ENCODE results near the gene NBPF12. TPM values are rescaled to one million over a fixed set of nuclear protein-coding genes. Genes with fewer than 3 reads are reported as not detected.
"Not testable (repeated sequence)": the region's sequence is repeated elsewhere in the genome, so short reads cannot be mapped to it uniquely, and the experiment has no call there.

The NBPF12 gene
- total RNA-seq, 2 donors from 2014 or later = 8.9 to 16.4 TPM

GRCh38 chr1:146940293-146940692 lies 2.2 kb downstream of the NBPF12 start:
- H3K9me3 Mint-ChIP-seq; H3K36me3 Mint-ChIP-seq (ENCODE audit: low read depth); ATAC-seq (replicated peaks); H3K27ac Mint-ChIP-seq; H3K4me1 Mint-ChIP-seq; H3K4me3 Mint-ChIP-seq; H3K27me3 Mint-ChIP-seq: not testable (repeated sequence)

DNA sequence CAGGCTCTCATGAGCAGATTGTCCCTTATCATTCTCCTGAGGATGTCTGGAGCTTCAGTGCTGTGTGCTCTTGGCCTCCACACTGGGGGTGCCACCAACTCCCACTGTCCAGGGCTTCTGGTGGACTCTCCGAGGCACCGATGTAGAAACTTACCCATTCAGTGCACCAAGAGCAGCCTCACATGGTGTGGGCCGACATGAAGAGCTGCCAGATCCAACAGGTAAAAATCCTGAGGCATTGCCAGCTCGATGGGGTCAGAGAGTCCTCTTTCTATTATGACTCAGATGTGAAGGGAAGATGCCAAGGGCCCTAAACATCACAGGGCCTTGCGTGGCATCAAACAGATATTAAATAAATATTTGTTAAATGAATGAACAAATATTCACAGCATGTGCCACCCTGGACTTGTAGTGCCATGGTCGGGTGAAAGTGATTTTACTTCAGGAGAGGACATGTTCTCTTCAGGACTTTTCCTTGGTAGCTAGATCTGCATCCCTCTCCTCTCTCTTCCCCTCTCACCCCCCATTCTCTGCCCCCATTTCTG lies 5.3 kb downstream of the NBPF12 start:
- not testable (repeated sequence) for H3K27me3 Mint-ChIP-seq; H3K4me1 Mint-ChIP-seq; H3K27ac Mint-ChIP-seq; H3K9me3 Mint-ChIP-seq; ATAC-seq (replicated peaks); H3K4me3 Mint-ChIP-seq
- peaks cover 11% of the 10 kb centered on the region for H3K36me3 Mint-ChIP-seq (ENCODE audit: low read depth)

DNA sequence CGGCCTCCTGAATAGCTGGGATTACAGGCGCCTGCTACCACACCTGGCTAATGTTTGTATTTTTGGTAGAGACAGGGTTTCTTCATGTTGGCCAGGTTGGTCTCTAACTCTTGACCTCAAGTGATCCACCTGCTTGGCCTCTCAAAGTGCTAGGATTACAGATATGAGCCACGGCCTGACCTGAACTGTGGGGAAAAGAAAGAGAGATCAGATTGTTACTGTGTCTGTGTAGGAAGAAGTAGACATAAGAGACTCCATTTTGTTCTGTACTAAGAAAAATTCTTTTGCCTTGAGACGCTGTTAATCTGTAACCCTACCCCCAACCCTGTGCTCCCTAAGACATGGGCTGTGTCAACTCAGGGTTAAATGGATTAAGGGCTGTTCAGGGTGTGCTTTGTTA lies 10.0 kb downstream of the NBPF12 start:
- not testable (repeated sequence) for H3K9me3 Mint-ChIP-seq; H3K27me3 Mint-ChIP-seq; H3K4me3 Mint-ChIP-seq; ATAC-seq (replicated peaks); H3K27ac Mint-ChIP-seq; H3K4me1 Mint-ChIP-seq
- peaks cover 22% of the 10 kb centered on the region for H3K36me3 Mint-ChIP-seq (ENCODE audit: low read depth)

DNA sequence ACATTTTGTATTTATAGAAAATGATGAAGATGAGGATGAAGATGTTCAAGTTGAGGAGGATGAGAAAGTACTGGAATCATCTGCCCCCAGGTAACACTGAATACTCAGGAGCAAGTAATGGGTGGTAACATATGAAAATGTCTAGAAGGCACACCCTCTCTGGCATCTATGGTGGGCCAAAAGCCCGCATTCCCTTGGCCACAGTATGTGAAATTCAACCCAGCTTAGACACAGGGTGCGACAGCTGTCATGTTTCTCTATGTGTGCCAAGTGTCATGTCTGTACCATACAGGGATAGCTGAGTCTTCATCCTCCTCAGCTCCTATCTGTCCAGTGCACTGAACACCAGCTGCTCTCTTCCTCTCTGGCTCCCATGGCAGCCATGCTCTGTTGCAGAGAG lies 26.2 kb downstream of the NBPF12 start:
- peaks cover 30% of the 10 kb centered on the region for H3K36me3 Mint-ChIP-seq (ENCODE audit: low read depth)
- H3K27me3 Mint-ChIP-seq; H3K4me3 Mint-ChIP-seq; ATAC-seq (replicated peaks); H3K9me3 Mint-ChIP-seq; H3K4me1 Mint-ChIP-seq; H3K27ac Mint-ChIP-seq: not testable (repeated sequence)

- H3K36me3 Mint-ChIP-seq (ENCODE audit: low read depth) = peaks cover 44% of the 10 kb centered on the region
Observed at GRCh38 chr1:146966351-146966750, 28.2 kb downstream of the NBPF12 start.

GRCh38 chr1:146970656-146971055 lies 32.5 kb downstream of the NBPF12 start:
- not testable (repeated sequence) for H3K4me1 Mint-ChIP-seq; H3K4me3 Mint-ChIP-seq; H3K27me3 Mint-ChIP-seq; ATAC-seq (replicated peaks); H3K27ac Mint-ChIP-seq; H3K9me3 Mint-ChIP-seq
- peaks cover 44% of the 10 kb centered on the region for H3K36me3 Mint-ChIP-seq (ENCODE audit: low read depth)

More at GRCh38 chr1:146966351-146966750, 28.2 kb downstream of the NBPF12 start:
- H3K4me3 Mint-ChIP-seq; H3K9me3 Mint-ChIP-seq; H3K27ac Mint-ChIP-seq; ATAC-seq (replicated peaks); H3K4me1 Mint-ChIP-seq; H3K27me3 Mint-ChIP-seq: not testable (repeated sequence)

GRCh38 chr1:146972681-146973080 lies 34.6 kb downstream of the NBPF12 start:
- H3K27me3 Mint-ChIP-seq = not testable (repeated sequence)

GRCh38 chr1:146985855-146986254 lies 47.7 kb downstream of the NBPF12 start:
- not testable (repeated sequence) for H3K9me3 Mint-ChIP-seq, H3K27me3 Mint-ChIP-seq

More at GRCh38 chr1:146972681-146973080, 34.6 kb downstream of the NBPF12 start:
- H3K27ac Mint-ChIP-seq; H3K4me1 Mint-ChIP-seq; ATAC-seq (replicated peaks); H3K4me3 Mint-ChIP-seq; H3K9me3 Mint-ChIP-seq: not testable (repeated sequence)
- peaks cover 44% of the 10 kb centered on the region for H3K36me3 Mint-ChIP-seq (ENCODE audit: low read depth)

DNA sequence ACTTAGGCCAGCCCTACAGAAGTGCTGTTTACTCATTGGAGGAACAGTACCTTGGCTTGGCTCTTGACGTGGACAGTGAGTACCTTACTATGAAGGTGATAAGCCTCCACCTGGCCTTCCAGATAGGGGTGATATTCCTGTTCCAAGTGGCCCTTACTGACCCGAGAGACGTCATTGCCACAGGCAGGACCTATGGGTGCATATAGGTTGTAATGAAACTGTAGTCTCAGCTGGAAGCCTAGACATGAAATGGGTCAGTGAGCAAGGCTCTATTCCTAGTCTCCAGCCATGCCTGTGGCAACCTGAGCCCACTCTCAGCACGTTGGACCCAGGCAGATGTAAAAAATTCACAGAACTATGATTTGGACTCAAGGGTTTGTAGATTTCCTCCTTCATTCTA lies 48.3 kb downstream of the NBPF12 start:
- H3K36me3 Mint-ChIP-seq (ENCODE audit: low read depth) = peaks cover 17% of the 10 kb centered on the region
- not testable (repeated sequence) for ATAC-seq (replicated peaks); H3K27me3 Mint-ChIP-seq; H3K4me3 Mint-ChIP-seq; H3K27ac Mint-ChIP-seq; H3K4me1 Mint-ChIP-seq; H3K9me3 Mint-ChIP-seq

More at GRCh38 chr1:146985855-146986254, 47.7 kb downstream of the NBPF12 start:
- not testable (repeated sequence) for H3K27ac Mint-ChIP-seq; H3K4me3 Mint-ChIP-seq; ATAC-seq (replicated peaks); H3K4me1 Mint-ChIP-seq
- peaks cover 21% of the 10 kb centered on the region for H3K36me3 Mint-ChIP-seq (ENCODE audit: low read depth)

- H3K36me3 Mint-ChIP-seq (ENCODE audit: low read depth) = peaks cover 15% of the 10 kb centered on the region
- not testable (repeated sequence) for H3K9me3 Mint-ChIP-seq; H3K27me3 Mint-ChIP-seq; ATAC-seq (replicated peaks); H3K27ac Mint-ChIP-seq; H3K4me3 Mint-ChIP-seq; H3K4me1 Mint-ChIP-seq
Observed at GRCh38 chr1:146987502-146987901, 49.4 kb downstream of the NBPF12 start.

- H3K27me3 Mint-ChIP-seq; ATAC-seq (replicated peaks); H3K4me1 Mint-ChIP-seq; H3K4me3 Mint-ChIP-seq; H3K9me3 Mint-ChIP-seq: not testable (repeated sequence)
- Mint-ChIP-seq H3K36me3 (ENCODE audit: low read depth) (peaks cover 20% of the 10 kb centered on the region), H3K27ac (peak overlapping the region; percentile 18)
Observed at GRCh38 chr1:146989455-146989854, 51.3 kb downstream of the NBPF12 start.

DNA sequence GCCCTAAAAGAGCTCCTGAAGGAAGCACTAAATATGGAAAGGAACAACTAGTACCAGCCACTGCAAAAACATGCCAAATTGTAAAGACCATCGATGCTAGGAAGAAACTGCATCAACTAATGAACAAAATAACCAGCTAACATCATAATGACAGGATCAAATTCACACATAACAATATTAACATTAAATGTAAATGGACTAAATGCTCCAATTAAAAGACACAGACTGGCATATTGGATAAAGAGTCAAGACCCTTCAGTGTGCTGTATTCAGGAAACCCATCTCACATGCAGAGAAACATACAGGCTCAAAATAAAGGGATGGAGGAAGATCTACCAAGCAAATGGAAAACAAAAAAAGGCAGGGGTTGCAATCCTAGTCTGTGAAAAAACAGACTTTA lies 70.4 kb downstream of the NBPF12 start:
- H3K4me3 Mint-ChIP-seq; H3K36me3 Mint-ChIP-seq (ENCODE audit: low read depth); H3K9me3 Mint-ChIP-seq; H3K27ac Mint-ChIP-seq; ATAC-seq (replicated peaks); H3K4me1 Mint-ChIP-seq: not testable (repeated sequence)
- peaks cover 21% of the 10 kb centered on the region for H3K27me3 Mint-ChIP-seq

- H3K4me1 Mint-ChIP-seq; H3K36me3 Mint-ChIP-seq (ENCODE audit: low read depth); H3K27ac Mint-ChIP-seq; H3K4me3 Mint-ChIP-seq; H3K9me3 Mint-ChIP-seq: not testable (repeated sequence)
- peaks cover 18% of the 10 kb centered on the region for H3K27me3 Mint-ChIP-seq
- peak; percentile 64 for ATAC-seq (replicated peaks)
Observed at GRCh38 chr1:147026975-147027374, 88.9 kb downstream of the NBPF12 start.

GRCh38 chr1:147030066-147030653 lies 92.0 kb downstream of the NBPF12 start:
- H3K27me3 Mint-ChIP-seq = peaks cover 21% of the 10 kb centered on the region
- not testable (repeated sequence) for H3K4me3 Mint-ChIP-seq; H3K36me3 Mint-ChIP-seq (ENCODE audit: low read depth); H3K4me1 Mint-ChIP-seq; H3K9me3 Mint-ChIP-seq; H3K27ac Mint-ChIP-seq
- peak; percentile 90 for ATAC-seq (replicated peaks)

- no peaks in the 10 kb centered on the region for H3K36me3 Mint-ChIP-seq (ENCODE audit: low read depth)
- no peak overlapping the region for H3K4me3 Mint-ChIP-seq
- no peak overlapping the region for H3K27ac Mint-ChIP-seq
- no peaks in the 10 kb centered on the region for H3K9me3 Mint-ChIP-seq
- no peak for ATAC-seq (replicated peaks)
- H3K27me3 Mint-ChIP-seq = peaks cover under 1% of the 10 kb centered on the region
- peaks cover 4% of the 10 kb centered on the region for H3K4me1 Mint-ChIP-seq
Observed at GRCh38 chr1:147039916-147040315, 101.8 kb downstream of the NBPF12 start.

GRCh38 chr1:147042891-147043290 lies 104.8 kb downstream of the NBPF12 start:
- not testable (repeated sequence) for H3K27ac Mint-ChIP-seq; H3K36me3 Mint-ChIP-seq (ENCODE audit: low read depth); H3K27me3 Mint-ChIP-seq

More at GRCh38 chr1:147042891-147043290, 104.8 kb downstream of the NBPF12 start:
- H3K4me1 Mint-ChIP-seq = peaks cover 21% of the 10 kb centered on the region
- H3K4me3 Mint-ChIP-seq; H3K9me3 Mint-ChIP-seq; ATAC-seq (replicated peaks): not testable (repeated sequence)
